ENCODE results near the gene TRIM2. TPM values are rescaled to one million over a fixed set of nuclear protein-coding genes. Genes with fewer than 3 reads are reported as not detected.

Gene TRIM2
- total RNA-seq, 5 donors from 2014 or later (not counting 1 experiment from before 2014, with no cell fraction given) = 3.5 to 8.4 (median 4.4) TPM

- no peak for DNase-seq
- Mint-ChIP-seq H3K4me1 (peaks cover 0 to 2% (median 0%) of the 10 kb centered on the region in 3 donors), H3K27ac (no peak overlapping the region), H3K9me3 (no peaks in the 10 kb centered on the region), H3K36me3 (no peaks in the 10 kb centered on the region), H3K27me3 (peaks cover 0 to 3% of the 10 kb centered on the region in 2 donors), H3K4me3 (no peak overlapping the region)
- 100% methylated on average over 5 of the region's 11 CpGs for WGBS (ENCODE audit: insufficient coverage)
- no peak overlapping the region for H3K4me3 ChIP-seq (ENCODE audit: control insufficient read depth in 1 of 2, extremely low read depth in 1 of 2, low read length in 1 of 2)
- H3K9me3 ChIP-seq = no peaks in the 10 kb centered on the region
- H3K27ac ChIP-seq (ENCODE audit: low read length) = no peak overlapping the region
- H3K4me1 ChIP-seq (ENCODE audit: control insufficient read depth in 1 of 2, extremely low read depth in 1 of 2, insufficient read depth in 2 of 2, low read length in 2 of 2) = no peaks in the 10 kb centered on the region
- ChIA-PET POLR2A (no interaction called here), CTCF (no interaction called here)
- H3K27me3 ChIP-seq (replicated peaks in 1 of 2; ENCODE audit: control insufficient read depth in 2 of 2, extremely low read depth in 1 of 2, insufficient read depth in 2 of 2, low read length in 1 of 2) = no peaks in the 10 kb centered on the region
- ATAC-seq (replicated peaks in 1 of 4) = no peak
- H3K36me3 ChIP-seq (ENCODE audit: control insufficient read depth in 2 of 2, extremely low read depth in 1 of 2, insufficient read depth in 1 of 2, low read length in 1 of 2) = peaks cover 0 to 3% of the 10 kb centered on the region in 2 donors
These were observed 122.3 kb downstream of the TRIM2 start for GRCh38 chr4:153326513-153326912.

- H3K4me3 Mint-ChIP-seq = no peak overlapping the region
- CTCF ChIA-PET = no interaction called here
- no peaks in the 10 kb centered on the region for H3K27me3 Mint-ChIP-seq
- Histone ChIP-seq H3K36me3 (ENCODE audit: control insufficient read depth in 2 of 2, extremely low read depth in 1 of 2, insufficient read depth in 1 of 2, low read length in 1 of 2) (peaks cover 0 to 3% of the 10 kb centered on the region in 2 donors), H3K27me3 (replicated peaks in 1 of 2; ENCODE audit: control insufficient read depth in 2 of 2, extremely low read depth in 1 of 2, insufficient read depth in 2 of 2, low read length in 1 of 2) (no peaks in the 10 kb centered on the region), H3K27ac (ENCODE audit: low read length) (no peak overlapping the region), H3K4me1 (ENCODE audit: control insufficient read depth in 1 of 2, extremely low read depth in 1 of 2, insufficient read depth in 2 of 2, low read length in 2 of 2) (no peaks in the 10 kb centered on the region), H3K9me3 (no peaks in the 10 kb centered on the region), H3K4me3 (ENCODE audit: control insufficient read depth in 1 of 2, extremely low read depth in 1 of 2, low read length in 1 of 2) (no peak overlapping the region)
- ATAC-seq (replicated peaks in 1 of 4) = no peak
- WGBS (ENCODE audit: insufficient coverage) = no CpG with 5 or more reads among the region's 1 CpG
- H3K27ac Mint-ChIP-seq = no peak overlapping the region
- no peaks in the 10 kb centered on the region for H3K9me3 Mint-ChIP-seq
- POLR2A ChIA-PET = no interaction called here
- DNase-seq = no peak
- H3K4me1 Mint-ChIP-seq = peaks cover 0 to 2% (median 0%) of the 10 kb centered on the region in 3 donors
- H3K36me3 Mint-ChIP-seq = no peaks in the 10 kb centered on the region
These were observed 123.0 kb downstream of the TRIM2 start for GRCh38 chr4:153327247-153327646.

- Mint-ChIP-seq H3K4me1 (no peaks in the 10 kb centered on the region), H3K27me3 (no peaks in the 10 kb centered on the region), H3K4me3 (no peak overlapping the region), H3K27ac (no peak overlapping the region), H3K9me3 (no peaks in the 10 kb centered on the region), H3K36me3 (no peaks in the 10 kb centered on the region)
- Histone ChIP-seq H3K27me3 (replicated peaks in 1 of 2; ENCODE audit: control insufficient read depth in 2 of 2, extremely low read depth in 1 of 2, insufficient read depth in 2 of 2, low read length in 1 of 2) (no peaks in the 10 kb centered on the region), H3K4me1 (ENCODE audit: control insufficient read depth in 1 of 2, extremely low read depth in 1 of 2, insufficient read depth in 2 of 2, low read length in 2 of 2) (no peaks in the 10 kb centered on the region), H3K4me3 (ENCODE audit: control insufficient read depth in 1 of 2, extremely low read depth in 1 of 2, low read length in 1 of 2) (no peak overlapping the region), H3K36me3 (ENCODE audit: control insufficient read depth in 2 of 2, extremely low read depth in 1 of 2, insufficient read depth in 1 of 2, low read length in 1 of 2) (peaks cover 0 to 3% of the 10 kb centered on the region in 2 donors), H3K27ac (ENCODE audit: low read length) (no peak overlapping the region), H3K9me3 (no peaks in the 10 kb centered on the region)
- ATAC-seq (replicated peaks in 1 of 4) (no peak), DNase-seq (no peak)
- WGBS (ENCODE audit: insufficient coverage) = no CpG with 5 or more reads among the region's 2 CpGs
- ChIA-PET POLR2A (no interaction called here), CTCF (no interaction called here)
These were observed 128.7 kb downstream of the TRIM2 start for GRCh38 chr4:153332936-153333335.

- Histone ChIP-seq H3K27me3 (replicated peaks in 1 of 2; ENCODE audit: control insufficient read depth in 2 of 2, extremely low read depth in 1 of 2, insufficient read depth in 2 of 2, low read length in 1 of 2) (no peaks in the 10 kb centered on the region), H3K9me3 (no peaks in the 10 kb centered on the region), H3K36me3 (ENCODE audit: control insufficient read depth in 2 of 2, extremely low read depth in 1 of 2, insufficient read depth in 1 of 2, low read length in 1 of 2) (peaks cover 0 to 3% of the 10 kb centered on the region in 2 donors), H3K4me3 (ENCODE audit: control insufficient read depth in 1 of 2, extremely low read depth in 1 of 2, low read length in 1 of 2) (no peak overlapping the region), H3K27ac (ENCODE audit: low read length) (no peak overlapping the region), H3K4me1 (ENCODE audit: control insufficient read depth in 1 of 2, extremely low read depth in 1 of 2, insufficient read depth in 2 of 2, low read length in 2 of 2) (no peaks in the 10 kb centered on the region)
- no peaks in the 10 kb centered on the region for H3K36me3 Mint-ChIP-seq
- no peak overlapping the region for H3K27ac Mint-ChIP-seq
- H3K4me3 Mint-ChIP-seq = no peak overlapping the region
- H3K9me3 Mint-ChIP-seq = no peaks in the 10 kb centered on the region
- DNase-seq = no peak
- no peaks in the 10 kb centered on the region for H3K4me1 Mint-ChIP-seq
- ChIA-PET CTCF (no interaction called here), POLR2A (no interaction called here)
- no peaks in the 10 kb centered on the region for H3K27me3 Mint-ChIP-seq
- no peak for ATAC-seq (replicated peaks in 1 of 4)
These were observed 129.6 kb downstream of the TRIM2 start for GRCh38 chr4:153333874-153334273.

- H3K27ac ChIP-seq (ENCODE audit: low read length) = no peak overlapping the region
- H3K27me3 Mint-ChIP-seq = peaks cover 0 to 4% of the 10 kb centered on the region in 2 donors
- no CpG with 5 or more reads among the region's 4 CpGs for WGBS (ENCODE audit: insufficient coverage)
- H3K4me1 ChIP-seq (ENCODE audit: control insufficient read depth in 1 of 2, extremely low read depth in 1 of 2, insufficient read depth in 2 of 2, low read length in 2 of 2) = no peaks in the 10 kb centered on the region
- H3K27ac Mint-ChIP-seq = no peak overlapping the region
- ATAC-seq (replicated peaks in 1 of 4) (no peak), DNase-seq (no peak)
- no peaks in the 10 kb centered on the region for H3K4me1 Mint-ChIP-seq
- no peak overlapping the region for H3K4me3 ChIP-seq (ENCODE audit: control insufficient read depth in 1 of 2, extremely low read depth in 1 of 2, low read length in 1 of 2)
- H3K27me3 ChIP-seq (replicated peaks in 1 of 2; ENCODE audit: control insufficient read depth in 2 of 2, extremely low read depth in 1 of 2, insufficient read depth in 2 of 2, low read length in 1 of 2) = no peaks in the 10 kb centered on the region
- CTCF ChIA-PET = interaction anchor here in 1 of 2 donors (0.7 to 1.3 kb wide), 2 partner anchors 239 to 312 kb away, joined by 4 read pairs; no protein-coding TSS in a partner anchor
- no peaks in the 10 kb centered on the region for H3K9me3 Mint-ChIP-seq
- no peaks in the 10 kb centered on the region for H3K36me3 Mint-ChIP-seq
- no peaks in the 10 kb centered on the region for H3K36me3 ChIP-seq (ENCODE audit: control insufficient read depth in 2 of 2, extremely low read depth in 1 of 2, insufficient read depth in 1 of 2, low read length in 1 of 2)
- no peaks in the 10 kb centered on the region for H3K9me3 ChIP-seq
- no peak overlapping the region for H3K4me3 Mint-ChIP-seq
- POLR2A ChIA-PET = interaction anchor here in 1 of 2 donors (1.4 kb wide), 1 partner anchor 13 kb away, joined by 7 read pairs; no protein-coding TSS in a partner anchor
These were observed 131.4 kb downstream of the TRIM2 start for GRCh38 chr4:153335665-153336064.

GRCh38 chr4:153337686-153338085 is 133.4 kb downstream of the TRIM2 start:
- DNase-seq = no peak
- POLR2A ChIA-PET = interaction anchor here in 1 of 2 donors (0.9 kb wide), 1 partner anchor 158 kb away, joined by 3 read pairs; no protein-coding TSS in a partner anchor
- CTCF ChIA-PET = interaction anchor here in 1 of 2 donors (0.5 to 1.5 kb wide), 4 partner anchors 172 to 306 kb away, joined by 3 to 5 read pairs (median 4); no protein-coding TSS in a partner anchor
- H3K4me3 ChIP-seq (ENCODE audit: control insufficient read depth in 1 of 2, extremely low read depth in 1 of 2, low read length in 1 of 2) = no peak overlapping the region
- H3K27ac Mint-ChIP-seq = no peak overlapping the region
- no peaks in the 10 kb centered on the region for H3K4me1 Mint-ChIP-seq
- ATAC-seq (replicated peaks in 1 of 4) = no peak
- H3K9me3 Mint-ChIP-seq = no peaks in the 10 kb centered on the region
- peaks cover 0 to 7% of the 10 kb centered on the region in 2 donors for H3K27me3 Mint-ChIP-seq
- H3K27ac ChIP-seq (ENCODE audit: low read length) = no peak overlapping the region
- H3K4me3 Mint-ChIP-seq = no peak overlapping the region
- no peaks in the 10 kb centered on the region for H3K36me3 Mint-ChIP-seq
- 90% methylated on average over 4 of the region's 4 CpGs for WGBS (ENCODE audit: insufficient coverage)
- H3K9me3 ChIP-seq = no peaks in the 10 kb centered on the region
- H3K36me3 ChIP-seq (ENCODE audit: control insufficient read depth in 2 of 2, extremely low read depth in 1 of 2, insufficient read depth in 1 of 2, low read length in 1 of 2) = no peaks in the 10 kb centered on the region
- no peaks in the 10 kb centered on the region for H3K4me1 ChIP-seq (ENCODE audit: control insufficient read depth in 1 of 2, extremely low read depth in 1 of 2, insufficient read depth in 2 of 2, low read length in 2 of 2)
- no peaks in the 10 kb centered on the region for H3K27me3 ChIP-seq (replicated peaks in 1 of 2; ENCODE audit: control insufficient read depth in 2 of 2, extremely low read depth in 1 of 2, insufficient read depth in 2 of 2, low read length in 1 of 2)
